Measurements from ENCODE around the gene IGIP.

IGIP gene

GRCh38 chr5:140145818-140146522 is 20.2 kb downstream of the IGIP start:
- H3K4me3 ChIP-seq (ENCODE audit: low read depth, low read length): peak overlapping the region; percentile 40
- peak; percentile 74 for TF ChIP-seq CTCF (IDR thresholded peaks at IDR 0.05; ENCODE audit: borderline replicate concordance, insufficient read depth, low read depth, low read length)

- TF ChIP-seq CTCF (IDR thresholded peaks at IDR 0.05; ENCODE audit: borderline replicate concordance, insufficient read depth, low read depth, low read length): no peak
Observed at GRCh38 chr5:140146523-140146842, 20.7 kb downstream of the IGIP start.

DNA sequence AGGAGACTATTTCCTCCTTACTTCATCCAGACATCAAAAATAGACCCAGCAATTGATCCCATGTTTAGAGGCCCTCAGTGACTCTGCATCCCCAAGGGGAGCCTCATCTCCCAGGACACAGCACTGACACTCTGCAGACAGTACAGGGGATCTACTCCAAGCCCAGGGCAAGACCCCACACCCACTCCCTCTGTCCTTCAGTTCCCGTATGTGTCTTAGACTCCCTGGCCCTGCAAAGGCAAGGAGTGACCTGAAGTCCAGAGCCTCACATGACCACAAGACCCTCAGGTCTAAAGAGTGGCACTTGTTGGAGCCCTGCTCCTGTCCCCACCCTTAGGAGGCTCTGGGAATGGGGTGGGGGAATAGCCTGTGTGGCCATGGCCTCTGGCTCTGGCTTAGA is 21.7 kb downstream of the IGIP start:
- no peak for TF ChIP-seq CTCF (IDR thresholded peaks at IDR 0.05; ENCODE audit: borderline replicate concordance, insufficient read depth, low read depth, low read length)
- H3K4me3 ChIP-seq (ENCODE audit: low read depth, low read length): no peak overlapping the region

More at GRCh38 chr5:140146523-140146842, 20.7 kb downstream of the IGIP start:
- H3K4me3 ChIP-seq (ENCODE audit: low read depth, low read length): no peak overlapping the region

- TF ChIP-seq CTCF (IDR thresholded peaks at IDR 0.05; ENCODE audit: borderline replicate concordance, insufficient read depth, low read depth, low read length): no peak
- no peak overlapping the region for H3K4me3 ChIP-seq (ENCODE audit: low read depth, low read length)
Observed at GRCh38 chr5:140148508-140148907, 22.8 kb downstream of the IGIP start.

DNA sequence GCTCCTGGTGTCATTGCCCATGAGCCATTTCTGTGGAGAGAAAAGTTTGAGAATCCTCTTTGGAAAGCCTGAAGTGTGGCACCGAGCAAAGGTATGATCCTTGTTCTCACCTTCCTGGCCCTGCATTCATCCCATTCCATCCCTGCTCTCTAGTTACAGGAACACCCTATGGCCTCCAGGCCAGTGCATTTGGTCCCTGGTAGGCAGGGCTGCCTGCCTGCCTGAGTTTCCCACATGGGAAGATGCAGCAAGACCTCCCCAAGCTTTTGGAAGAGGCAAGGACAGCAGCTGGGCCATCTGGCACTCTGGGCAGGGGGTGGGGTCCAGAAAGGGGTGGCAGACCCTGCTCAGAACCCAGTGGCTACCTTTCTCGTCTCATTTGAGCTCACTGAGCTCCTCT is 24.5 kb downstream of the IGIP start:
- no peak for TF ChIP-seq CTCF (IDR thresholded peaks at IDR 0.05; ENCODE audit: borderline replicate concordance, insufficient read depth, low read depth, low read length)
- H3K4me3 ChIP-seq (ENCODE audit: low read depth, low read length): no peak overlapping the region

GRCh38 chr5:140151144-140152021 is 25.6 kb downstream of the IGIP start:
- no peak for TF ChIP-seq CTCF (IDR thresholded peaks at IDR 0.05; ENCODE audit: borderline replicate concordance, insufficient read depth, low read depth, low read length)
- H3K4me3 ChIP-seq (ENCODE audit: low read depth, low read length): no peak overlapping the region

All from GM12875 (cell line).